ENCODE measurements around the gene MEX3D. TPM values are rescaled to one million over a fixed set of nuclear protein-coding genes. Genes with fewer than 3 reads are reported as not detected.

Gene MEX3D
- total RNA-seq, 2 experiments from 2014 or later, result 11.9 to 13.6 TPM

GRCh38 chr19:1558552-1558951 is 9.6 kb downstream of the MEX3D start:
- CTCF ChIA-PET (ENCODE audit: unreplicated experiment), result interaction anchor here (0.6 kb wide), 1 partner anchor 10 kb away, joined by 3 read pairs; no protein-coding TSS in a partner anchor
- BruUV-seq (replicated peaks), result no TSS peak

GRCh38 chr19:1556390-1557070 is 11.6 kb downstream of the MEX3D start:
- no peaks in the 10 kb centered on the region for H4K20me1 ChIP-seq (ENCODE audit: insufficient read depth, low read length)
- H3K4me1 ChIP-seq (ENCODE audit: insufficient read depth, low read length, poor library complexity, severe bottlenecking), result no peaks in the 10 kb centered on the region
- intact Hi-C loops (cut with micrococcal nuclease; ENCODE audit: unreplicated experiment), result no loop called here
- ChIA-PET CTCF (ENCODE audit: unreplicated experiment) (no interaction called here), POLR2A (no interaction called here)
- no TSS peak for BruUV-seq (replicated peaks)
- no peaks in the 10 kb centered on the region for H3K9me2 ChIP-seq (ENCODE audit: insufficient read depth, low read length)
- H2AFZ ChIP-seq (ENCODE audit: low read length), result no peak overlapping the region
- H3K79me2 ChIP-seq (ENCODE audit: insufficient read depth, low read depth, low read length), result no peaks in the 10 kb centered on the region
- no peaks in the 10 kb centered on the region for H3K9me3 ChIP-seq (ENCODE audit: low read length)
- no peak overlapping the region for H3K4me3 ChIP-seq (ENCODE audit: low read depth, low read length, poor library complexity, severe bottlenecking)
- TF ChIP-seq CTCF (conservative IDR thresholded peaks at IDR 0.05; ENCODE audit: low read length), result no peak
- no peak for TF ChIP-seq EZH2phosphoT487 (IDR thresholded peaks at IDR 0.05; ENCODE audit: borderline replicate concordance, low read depth, low read length)
- no peak overlapping the region for H3K27ac ChIP-seq (ENCODE audit: low read depth, low read length, poor library complexity, severe bottlenecking)
- no peaks in the 10 kb centered on the region for H3K36me3 ChIP-seq (ENCODE audit: insufficient read depth, low read length)
- DNase-seq (ENCODE audit: low spot score), result no peak
- no peak overlapping the region for H3K4me2 ChIP-seq (ENCODE audit: low read length)

More at GRCh38 chr19:1558552-1558951, 9.6 kb downstream of the MEX3D start:
- Histone ChIP-seq H3K9me2 (ENCODE audit: insufficient read depth, low read length) (no peaks in the 10 kb centered on the region), H3K79me2 (ENCODE audit: insufficient read depth, low read depth, low read length) (no peaks in the 10 kb centered on the region), H3K9me3 (ENCODE audit: low read length) (no peaks in the 10 kb centered on the region), H3K4me1 (ENCODE audit: insufficient read depth, low read length, poor library complexity, severe bottlenecking) (no peaks in the 10 kb centered on the region), H3K27ac (ENCODE audit: low read depth, low read length, poor library complexity, severe bottlenecking) (no peak overlapping the region), H3K4me2 (ENCODE audit: low read length) (no peak overlapping the region), H4K20me1 (ENCODE audit: insufficient read depth, low read length) (no peaks in the 10 kb centered on the region), H3K4me3 (ENCODE audit: low read depth, low read length, poor library complexity, severe bottlenecking) (no peak overlapping the region), H3K36me3 (ENCODE audit: insufficient read depth, low read length) (no peaks in the 10 kb centered on the region), H2AFZ (ENCODE audit: low read length) (no peak overlapping the region)
- intact Hi-C loops (cut with micrococcal nuclease; ENCODE audit: unreplicated experiment), result no loop called here
- no peak for DNase-seq (ENCODE audit: low spot score)
- POLR2A ChIA-PET, result no interaction called here
- TF ChIP-seq CTCF (conservative IDR thresholded peaks at IDR 0.05; ENCODE audit: low read length), result no peak
- no peak for TF ChIP-seq EZH2phosphoT487 (IDR thresholded peaks at IDR 0.05; ENCODE audit: borderline replicate concordance, low read depth, low read length)

All from OCI-LY7 (cell line).